H9 (cell line): ENCODE results near the gene SNAP25. TPM values are rescaled to one million over a fixed set of nuclear protein-coding genes. Genes with fewer than 3 reads are reported as not detected.

ENCODE experiments used
- DNase-seq: peaks from one replicate; pipeline ENCODE4 v3.0.0-alpha.2; 2017
- H2AFZ ChIP-seq: one replicate; pipeline ENCODE4 v1.6.1; 2013; ENCODE audit warnings: mild to moderate bottlenecking, low read length, control low read depth, moderate library complexity
- H2AK5ac ChIP-seq: 2 replicates; pipeline ENCODE4 v1.6.1; 2013; ENCODE audit warnings: low read length, control low read depth, mixed read lengths; ENCODE audit not compliant: insufficient read length
- H2BK120ac ChIP-seq: one replicate; pipeline ENCODE4 v1.6.1; 2013; ENCODE audit warnings: low read depth, mild to moderate bottlenecking, low read length, control low read depth, inconsistent platforms; ENCODE audit not compliant: poor library complexity, severe bottlenecking
- H2BK12ac ChIP-seq: 2 replicates; pipeline ENCODE4 v1.6.1; 2013; ENCODE audit warnings: low read length, control low read depth, mixed read lengths, low read depth; ENCODE audit not compliant: insufficient read length
- H2BK15ac ChIP-seq: 2 replicates; pipeline ENCODE4 v1.6.1; 2013; ENCODE audit warnings: low read depth, low read length, control low read depth
- H2BK20ac ChIP-seq: one replicate; pipeline ENCODE4 v1.6.1; 2013; ENCODE audit warnings: low read depth, mild to moderate bottlenecking, low read length, control low read depth, inconsistent platforms; ENCODE audit not compliant: poor library complexity, severe bottlenecking
- H2BK5ac ChIP-seq: 2 replicates; pipeline ENCODE4 v1.6.1; 2013; ENCODE audit warnings: low read length, control low read depth, mixed read lengths; ENCODE audit not compliant: insufficient read length
- H3K14ac ChIP-seq: 2 replicates; pipeline ENCODE4 v1.6.1; 2013; ENCODE audit warnings: low read length, control low read depth; ENCODE audit not compliant: insufficient read depth
- H3K18ac ChIP-seq: 2 replicates; pipeline ENCODE4 v1.6.1; 2013; ENCODE audit warnings: low read depth, mild to moderate bottlenecking, mixed read lengths, low read length, control low read depth; ENCODE audit not compliant: insufficient read length
- H3K23ac ChIP-seq: 2 replicates; pipeline ENCODE4 v1.6.1; 2013; ENCODE audit warnings: low read length, control low read depth, mixed read lengths, low read depth; ENCODE audit not compliant: insufficient read length
- H3K23me2 ChIP-seq: 2 replicates; pipeline ENCODE4 v1.6.1; 2013; ENCODE audit warnings: low read depth, mild to moderate bottlenecking, mixed read lengths, low read length, control low read depth; ENCODE audit not compliant: insufficient read length, poor library complexity, severe bottlenecking
- H3K27ac ChIP-seq: 2 replicates; pipeline ENCODE4 v1.5.1; 2013; ENCODE audit warnings: low read length, control low read depth, mixed read lengths, low read depth; ENCODE audit not compliant: insufficient read length
- H3K27me3 ChIP-seq: 2 replicates; pipeline ENCODE4 v1.6.1; 2013; ENCODE audit warnings: low read length, control low read depth, inconsistent platforms; ENCODE audit not compliant: insufficient read depth
- H3K4ac ChIP-seq: 2 replicates; pipeline ENCODE4 v1.6.1; 2013; ENCODE audit warnings: low read depth, mild to moderate bottlenecking, control low read depth, inconsistent platforms, low read length, moderate library complexity
- H3K4me1 ChIP-seq: 2 replicates; pipeline ENCODE4 v1.6.1; 2013; ENCODE audit warnings: low read length, control low read depth, inconsistent platforms; ENCODE audit not compliant: insufficient read depth
- H3K4me2 ChIP-seq: 2 replicates; pipeline ENCODE4 v1.6.1; 2013; ENCODE audit warnings: low read length, control low read depth, mixed read lengths; ENCODE audit not compliant: insufficient read length, insufficient read depth
- H3K56ac ChIP-seq: 2 replicates; pipeline ENCODE4 v1.6.1; 2013; ENCODE audit warnings: low read depth, mild to moderate bottlenecking, mixed read lengths, low read length, control low read depth; ENCODE audit not compliant: insufficient read length
- H3K79me1 ChIP-seq: 2 replicates; pipeline ENCODE4 v1.6.1; 2013; ENCODE audit warnings: low read depth, mild to moderate bottlenecking, moderate library complexity, low read length, control low read depth, inconsistent platforms; ENCODE audit not compliant: insufficient read depth, poor library complexity, severe bottlenecking
- H3K79me2 ChIP-seq: 2 replicates; pipeline ENCODE4 v1.6.1; 2013; ENCODE audit warnings: low read length, control low read depth, inconsistent platforms; ENCODE audit not compliant: insufficient read depth
- H3K9ac ChIP-seq: 2 replicates; pipeline ENCODE4 v1.6.1; 2013; ENCODE audit warnings: low read length, control low read depth, mixed read lengths; ENCODE audit not compliant: insufficient read length; ENCODE audit errors: extremely low read depth
- H3K9me3 ChIP-seq: one replicate; pipeline ENCODE4 v1.6.1; 2013; ENCODE audit warnings: low read depth, low read length, inconsistent platforms; ENCODE audit not compliant: control insufficient read depth
- H3T11ph ChIP-seq: one replicate; pipeline ENCODE4 v1.6.1; 2013; ENCODE audit warnings: mild to moderate bottlenecking, low read length, control low read depth, inconsistent platforms
- H4K20me1 ChIP-seq: one replicate; pipeline ENCODE4 v1.6.1; 2013; ENCODE audit not compliant: control insufficient read depth, insufficient read length, insufficient read depth
- H4K5ac ChIP-seq: 2 replicates; pipeline ENCODE4 v1.6.1; 2013; ENCODE audit warnings: low read depth, mild to moderate bottlenecking, mixed read lengths, low read length, control low read depth; ENCODE audit not compliant: insufficient read length
- H4K8ac ChIP-seq: replicated peaks from 2 replicates; pipeline ENCODE4 v1.6.1; 2013; ENCODE audit warnings: low read length, control low read depth, mixed read lengths, low read depth; ENCODE audit not compliant: insufficient read length
- H4K91ac ChIP-seq: 2 replicates; pipeline ENCODE4 v1.6.1; 2013; ENCODE audit warnings: low read depth, mild to moderate bottlenecking, moderate library complexity, mixed read lengths, low read length, control low read depth; ENCODE audit not compliant: insufficient read length
- H3K27ac Mint-ChIP-seq, 3 experiments: 2 replicates in 2 of 3; 3 replicates in 1 of 3; pipeline ENCODE4 v1.8.0; 2020 to 2021; ENCODE audit warnings: mixed read lengths in 3 of 3, mild to moderate bottlenecking in 1 of 3, moderate library complexity in 1 of 3
- H3K27me3 Mint-ChIP-seq: 2 replicates; pipeline ENCODE4 v1.8.0; 2021; ENCODE audit warnings: low read depth, mild to moderate bottlenecking, moderate library complexity, mixed read lengths
- H3K36me3 Mint-ChIP-seq, 3 experiments: 2 replicates in 2 of 3; 3 replicates in 1 of 3; pipeline ENCODE4 v1.8.0; 2020 to 2021; ENCODE audit warnings: low read depth in 3 of 3, mixed read lengths in 3 of 3; ENCODE audit not compliant: insufficient read depth in 1 of 3
- H3K4me1 Mint-ChIP-seq, 2 experiments: 2 replicates each; pipeline ENCODE4 v1.8.0; 2020; ENCODE audit warnings: mixed read lengths in 2 of 2
- H3K4me3 Mint-ChIP-seq, 2 experiments: 2 replicates in 1 of 2; 3 replicates in 1 of 2; pipeline ENCODE4 v1.8.0; 2020 to 2021; ENCODE audit warnings: mild to moderate bottlenecking in 2 of 2, mixed read lengths in 2 of 2, moderate library complexity in 1 of 2
- H3K9me3 Mint-ChIP-seq, 2 experiments: 2 replicates in 1 of 2; 3 replicates in 1 of 2; pipeline ENCODE4 v1.8.0; 2020; ENCODE audit warnings: mild to moderate bottlenecking in 2 of 2, mixed read lengths in 2 of 2, moderate library complexity in 1 of 2
- CTCF ChIP-seq: fragments of 200-600 bp; sonication (generic); conservative IDR thresholded peaks from 3 replicates; pipeline ENCODE4 v1.8.0; 2021; ENCODE audit warnings: antibody characterized with exemption, mild to moderate bottlenecking
- total RNA-seq: library from RNA; stranded (reverse); gene quantifications from 2 replicates; pipeline ENCODE4 v1.2.1, GENCODE V29; 2021

Gene SNAP25
- total RNA-seq, 1 experiment from 2014 or later = 0.13 TPM

- H4K5ac ChIP-seq = no peak overlapping the region
- no peak overlapping the region for H3T11ph ChIP-seq
These were observed 52.0 kb downstream of the SNAP25 start for GRCh38 chr20:10270630-10271029.

More at GRCh38 chr20:10270630-10271029, 52.0 kb downstream of the SNAP25 start:
- H2BK120ac ChIP-seq = no peak overlapping the region
- no peak overlapping the region for H4K8ac ChIP-seq
- no peak overlapping the region for H2BK5ac ChIP-seq
- H3K56ac ChIP-seq = no peak overlapping the region
- no peak overlapping the region for H3K14ac ChIP-seq
- no peaks in the 10 kb centered on the region for H3K23me2 ChIP-seq
- H3K9me3 ChIP-seq = no peaks in the 10 kb centered on the region
- no peak overlapping the region for H2AK5ac ChIP-seq
- no peaks in the 10 kb centered on the region for H3K79me2 ChIP-seq
- H2BK15ac ChIP-seq = no peak overlapping the region
- no peaks in the 10 kb centered on the region for H3K36me3 Mint-ChIP-seq
- H3K4ac ChIP-seq = no peak overlapping the region
- H4K91ac ChIP-seq = no peak overlapping the region
- H3K4me1 Mint-ChIP-seq = peaks cover 5 to 8% of the 10 kb centered on the region in 2 experiments
- no peaks in the 10 kb centered on the region for H3K9me3 Mint-ChIP-seq
- no peak overlapping the region for H3K9ac ChIP-seq
- DNase-seq = no peak
- H2BK20ac ChIP-seq = no peak overlapping the region
- no peak for TF ChIP-seq CTCF
- no peak overlapping the region for H2AFZ ChIP-seq
- no peak overlapping the region for H2BK12ac ChIP-seq
- no peak overlapping the region for H3K18ac ChIP-seq
- H3K27me3 Mint-ChIP-seq = peaks cover 2% of the 10 kb centered on the region; the same call in 1 of the 2 replicates
- no peaks in the 10 kb centered on the region for H3K79me1 ChIP-seq
- H3K4me3 Mint-ChIP-seq = no peak overlapping the region
- no peaks in the 10 kb centered on the region for H4K20me1 ChIP-seq
- H3K27ac Mint-ChIP-seq = no peak overlapping the region
- H3K4me2 ChIP-seq = no peak overlapping the region
- no peak overlapping the region for H3K23ac ChIP-seq
- no peaks in the 10 kb centered on the region for H3K27me3 ChIP-seq
- H3K4me1 ChIP-seq = no peaks in the 10 kb centered on the region
- H3K27ac ChIP-seq = no peak overlapping the region
